ENCODE results near the gene AIG1. TPM values are rescaled to one million over a fixed set of nuclear protein-coding genes. Genes with fewer than 3 reads are reported as not detected.
A peak's percentile ranks its signal among the peaks of the same experiment; 100 is the strongest.

The AIG1 gene
- total and polyA plus RNA-seq, 2 of the 4 experiments (the other 2 are of a cell fraction): 21.3 to 27.1 TPM

GRCh38 chr6:143260857-143261256 lies 200.2 kb downstream of the AIG1 start:
- no peak overlapping the region for H4K5ac ChIP-seq (ENCODE audit: low read depth, low read length)
- no peak overlapping the region for H2BK120ac ChIP-seq (ENCODE audit: low read depth, low read length)
- H3K4me1 ChIP-seq (ENCODE audit: control insufficient read depth, insufficient read depth, low read length): peaks cover 4% of the 10 kb centered on the region
- no peak overlapping the region for H4K91ac ChIP-seq (ENCODE audit: insufficient read depth, low read depth, low read length)
- no peak overlapping the region for H4K8ac ChIP-seq (ENCODE audit: low read depth in 2 of 2, low read length in 2 of 2)
- H3K9me1 ChIP-seq (ENCODE audit: insufficient read depth, low read length): no peaks in the 10 kb centered on the region
- H3K4me2 ChIP-seq (ENCODE audit: low read depth, low read length): no peak overlapping the region
- H3K36me3 ChIP-seq (ENCODE audit: control insufficient read depth, insufficient read depth, low read length): no peaks in the 10 kb centered on the region
- H2BK5ac ChIP-seq (ENCODE audit: low read depth, low read length, poor library complexity, severe bottlenecking): no peak overlapping the region
- H2BK20ac ChIP-seq (ENCODE audit: low read depth, low read length): no peak overlapping the region
- no peak overlapping the region for H3K27ac ChIP-seq (ENCODE audit: insufficient read depth, low read length)
- no peak overlapping the region for H3K23ac ChIP-seq (ENCODE audit: low read depth, low read length)
- peak; percentile 59 for ATAC-seq (ENCODE audit: low read depth)
- TF ChIP-seq USF2 (IDR thresholded peaks at IDR 0.05; ENCODE audit: low read depth, low read length): no peak
- TF ChIP-seq RAD21 (IDR thresholded peaks at IDR 0.05; ENCODE audit: low read length): no peak
- TF ChIP-seq POLR2A (IDR thresholded peaks at IDR 0.05; ENCODE audit: low read depth, low read length): no peak
- no peak for TF ChIP-seq RCOR1 (IDR thresholded peaks at IDR 0.05; ENCODE audit: insufficient replicate concordance, low read length)
- TF ChIP-seq ELK1 (IDR thresholded peaks at IDR 0.05; ENCODE audit: borderline replicate concordance, low read depth, low read length): no peak
- no peak for TF ChIP-seq MAZ (IDR thresholded peaks at IDR 0.05; ENCODE audit: borderline replicate concordance, low read depth, low read length)
- no peak for TF ChIP-seq NFE2L2 (IDR thresholded peaks at IDR 0.05; ENCODE audit: low read depth, low read length)
- no peak for TF ChIP-seq MXI1 (IDR thresholded peaks at IDR 0.05; ENCODE audit: borderline replicate concordance, low read depth, low read length)
- TF ChIP-seq BHLHE40 (IDR thresholded peaks at IDR 0.05; ENCODE audit: low read depth, low read length): no peak
- TF ChIP-seq MAFK (IDR thresholded peaks at IDR 0.05; ENCODE audit: low read depth, low read length): no peak
- TF ChIP-seq CTCF (conservative IDR thresholded peaks at IDR 0.05; ENCODE audit: low read depth, low read length): no peak
- TF ChIP-seq SMC3 (IDR thresholded peaks at IDR 0.05; ENCODE audit: low read depth, low read length): no peak
- no peaks in the 10 kb centered on the region for H3K79me1 ChIP-seq (ENCODE audit: low read depth in 1 of 2, low read length in 2 of 2)
- no peaks in the 10 kb centered on the region for H4K20me1 ChIP-seq (ENCODE audit: insufficient read depth, low read length)
- no TSS peak for BruUV-seq (replicated peaks)
- H3K9me3 ChIP-seq (ENCODE audit: control insufficient read depth, insufficient read depth, low read length): no peaks in the 10 kb centered on the region
- no peak overlapping the region for H2BK15ac ChIP-seq (ENCODE audit: low read depth, low read length)
- peak; percentile 56 for DNase-seq
- H2AK9ac ChIP-seq (replicated peaks; ENCODE audit: low read depth, low read length, poor library complexity): no peak overlapping the region
- H3K18ac ChIP-seq (ENCODE audit: low read depth, low read length): no peak overlapping the region
- intact Hi-C loops (cut with micrococcal nuclease): no loop called here
- ChIA-PET POLR2A (ENCODE audit: unreplicated experiment) (no interaction called here), CTCF (interaction anchor here (0.7 to 1.1 kb wide), 3 partner anchors 10 to 1560 kb away, joined by 3 read pairs; no protein-coding TSS in a partner anchor)
- H2AK5ac ChIP-seq (ENCODE audit: low read depth, low read length): no peak overlapping the region
- dilution Hi-C loops (cut with HindIII; ENCODE audit: low sequenced_read_pairs, unreplicated experiment): no loop called here
- H3K9ac ChIP-seq (ENCODE audit: low read depth, low read length): no peak overlapping the region
- H3K4me3 ChIP-seq (ENCODE audit: insufficient read depth, low read depth, low read length): no peak overlapping the region
- H2AFZ ChIP-seq (replicated peaks; ENCODE audit: low read length, poor library complexity): no peak overlapping the region
- no peaks in the 10 kb centered on the region for H3K27me3 ChIP-seq (ENCODE audit: control insufficient read depth, insufficient read depth, low read length)
- WGBS, 2 experiments (ENCODE audit: extremely low coverage in 2 of 2, insufficient read length in 1 of 2): no CpG with 5 or more reads among the region's 7 CpGs
- H3K4ac ChIP-seq (ENCODE audit: low read depth, low read length): no peak overlapping the region
- no peak overlapping the region for H3K14ac ChIP-seq (replicated peaks; ENCODE audit: low read depth, low read length)
- in situ Hi-C loops (cut with MboI; ENCODE audit: low sequenced_read_pairs): no loop called here
- no peak overlapping the region for H3K56ac ChIP-seq (ENCODE audit: extremely low read depth, insufficient read depth, low read length)
